Measurements from ENCODE around the gene NKD1.
"Not testable (repeated sequence)": the region's sequence is repeated elsewhere in the genome, so short reads cannot be mapped to it uniquely, and the experiment has no call there.

NKD1 gene

GRCh38 chr16:50573279-50573678 lies 25.1 kb downstream of the NKD1 start:
- CTCF ChIA-PET = no interaction called here
- TF ChIP-seq FOXM1 (IDR thresholded peaks at IDR 0.05; ENCODE audit: borderline replicate concordance) (no peak), L3MBTL2 (conservative IDR thresholded peaks at IDR 0.05) (no peak), SUZ12 (IDR thresholded peaks at IDR 0.05) (no peak), NFRKB (IDR thresholded peaks at IDR 0.05) (no peak), FOXK2 (IDR thresholded peaks at IDR 0.05) (no peak), HDGF (IDR thresholded peaks at IDR 0.05; ENCODE audit: borderline replicate concordance) (no peak)
- TF ChIP-seq, protein P1, sequence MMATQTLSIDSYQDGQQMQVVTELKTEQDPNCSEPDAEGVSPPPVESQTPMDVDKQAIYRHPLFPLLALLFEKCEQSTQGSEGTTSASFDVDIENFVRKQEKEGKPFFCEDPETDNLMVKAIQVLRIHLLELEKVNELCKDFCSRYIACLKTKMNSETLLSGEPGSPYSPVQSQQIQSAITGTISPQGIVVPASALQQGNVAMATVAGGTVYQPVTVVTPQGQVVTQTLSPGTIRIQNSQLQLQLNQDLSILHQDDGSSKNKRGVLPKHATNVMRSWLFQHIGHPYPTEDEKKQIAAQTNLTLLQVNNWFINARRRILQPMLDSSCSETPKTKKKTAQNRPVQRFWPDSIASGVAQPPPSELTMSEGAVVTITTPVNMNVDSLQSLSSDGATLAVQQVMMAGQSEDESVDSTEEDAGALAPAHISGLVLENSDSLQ (IDR thresholded peaks at IDR 0.05) = no peak
- DNase-seq (ENCODE audit: extremely low spot score) = no peak
- POLR2A ChIA-PET = no interaction called here

DNA sequence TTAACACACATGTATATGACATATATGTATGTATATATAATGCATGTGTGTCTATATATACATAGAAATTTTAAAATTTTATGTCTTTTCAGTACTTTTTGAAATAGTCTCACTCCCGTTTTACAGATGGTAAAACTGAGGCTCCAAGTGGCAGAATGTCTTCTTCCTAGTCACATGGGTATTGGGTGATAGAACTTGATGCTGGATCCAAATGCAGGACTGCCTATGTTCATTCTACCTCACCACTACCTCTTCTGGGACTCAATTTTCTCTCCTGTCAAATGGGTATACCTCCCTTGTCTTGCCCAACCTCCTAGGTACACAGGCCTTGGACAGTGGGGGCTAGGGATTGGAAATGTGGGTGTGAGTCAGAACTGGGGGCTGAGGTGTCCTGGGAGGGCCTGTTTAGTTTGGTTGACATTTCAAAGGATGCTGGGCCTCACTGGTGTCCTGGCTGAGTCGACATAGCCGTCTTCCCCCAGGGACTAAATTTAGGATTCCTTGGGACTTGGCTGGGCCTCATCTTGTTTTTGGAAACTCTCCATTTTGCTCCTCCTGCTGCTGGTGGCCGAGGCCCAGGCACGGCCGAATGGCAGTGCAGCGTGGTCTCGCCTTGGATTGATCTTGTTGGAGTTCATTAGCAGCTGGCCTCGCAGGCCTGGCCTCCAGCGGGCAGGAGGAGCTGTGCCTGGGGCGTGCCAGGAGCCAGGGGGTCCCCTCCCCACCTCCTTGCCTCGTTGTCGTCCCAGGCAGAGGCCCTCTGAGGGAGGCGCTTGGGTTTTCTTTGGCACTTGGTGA lies 25.9 kb downstream of the NKD1 start:
- DNase-seq (ENCODE audit: extremely low spot score) = no peak
- ChIA-PET CTCF (no interaction called here), POLR2A (no interaction called here)
- no peak for TF ChIP-seq LEF1 (IDR thresholded peaks at IDR 0.05; ENCODE audit: borderline replicate concordance)
- TF ChIP-seq FOXK2 (IDR thresholded peaks at IDR 0.05) = no peak

GRCh38 chr16:50574745-50575136 lies 26.5 kb downstream of the NKD1 start:
- TF ChIP-seq, protein P1 (IDR thresholded peaks at IDR 0.05) = no peak
- TF ChIP-seq FOXK2 (IDR thresholded peaks at IDR 0.05) (no peak), ELF4 (IDR thresholded peaks at IDR 0.05) (no peak), L3MBTL2 (conservative IDR thresholded peaks at IDR 0.05) (no peak), ZNF384 (IDR thresholded peaks at IDR 0.05) (no peak), FOXA1 (IDR thresholded peaks at IDR 0.05) (no peak), CTBP1 (IDR thresholded peaks at IDR 0.05; ENCODE audit: borderline replicate concordance) (no peak), SP1 (IDR thresholded peaks at IDR 0.05) (no peak), BHLHE40 (IDR thresholded peaks at IDR 0.05; ENCODE audit: borderline replicate concordance) (no peak), TARDBP (IDR thresholded peaks at IDR 0.05) (no peak), NFRKB (IDR thresholded peaks at IDR 0.05) (no peak), SUZ12 (IDR thresholded peaks at IDR 0.05) (no peak), HDGF (IDR thresholded peaks at IDR 0.05; ENCODE audit: borderline replicate concordance) (no peak)
- POLR2A ChIA-PET = no interaction called here
- CTCF ChIA-PET = no interaction called here
- DNase-seq (ENCODE audit: extremely low spot score) = no peak

- TF ChIP-seq ARNT (IDR thresholded peaks at IDR 0.05) (no peak), CTBP1 (IDR thresholded peaks at IDR 0.05; ENCODE audit: borderline replicate concordance) (no peak), SP1 (IDR thresholded peaks at IDR 0.05) (no peak), ELF4 (IDR thresholded peaks at IDR 0.05) (no peak), HDGF (IDR thresholded peaks at IDR 0.05; ENCODE audit: borderline replicate concordance) (no peak), L3MBTL2 (conservative IDR thresholded peaks at IDR 0.05) (no peak), TARDBP (IDR thresholded peaks at IDR 0.05) (no peak), FOXK2 (IDR thresholded peaks at IDR 0.05) (no peak), SUZ12 (IDR thresholded peaks at IDR 0.05) (no peak), ZNF384 (IDR thresholded peaks at IDR 0.05) (no peak)
- TF ChIP-seq, protein P1 (IDR thresholded peaks at IDR 0.05) = no peak
- POLR2A ChIA-PET = no interaction called here
- CTCF ChIA-PET = no interaction called here
- no peak for DNase-seq (ENCODE audit: extremely low spot score)
These were observed 27.5 kb downstream of the NKD1 start for GRCh38 chr16:50575743-50576142.

GRCh38 chr16:50576403-50577113 lies 28.4 kb downstream of the NKD1 start:
- no peak for TF ChIP-seq FOXA1 (IDR thresholded peaks at IDR 0.05)
- TF ChIP-seq ELF4 (IDR thresholded peaks at IDR 0.05) = no peak
- no peak for TF ChIP-seq L3MBTL2 (conservative IDR thresholded peaks at IDR 0.05)
- no peak for TF ChIP-seq ZNF384 (IDR thresholded peaks at IDR 0.05)
- TF ChIP-seq SP1 (IDR thresholded peaks at IDR 0.05) = no peak
- POLR2A ChIA-PET = no interaction called here
- no peak for DNase-seq (ENCODE audit: extremely low spot score)
- CTCF ChIA-PET = no interaction called here

- ChIA-PET CTCF (no interaction called here), POLR2A (no interaction called here)
- no peak for DNase-seq (ENCODE audit: extremely low spot score)
- TF ChIP-seq CTBP1 (IDR thresholded peaks at IDR 0.05; ENCODE audit: borderline replicate concordance) (no peak), NFRKB (IDR thresholded peaks at IDR 0.05) (no peak), LEF1 (IDR thresholded peaks at IDR 0.05; ENCODE audit: borderline replicate concordance) (no peak), FOXA1 (IDR thresholded peaks at IDR 0.05) (no peak), TARDBP (IDR thresholded peaks at IDR 0.05) (no peak), FOXK2 (IDR thresholded peaks at IDR 0.05) (no peak), ARNT (IDR thresholded peaks at IDR 0.05) (no peak), SP1 (IDR thresholded peaks at IDR 0.05) (no peak), ZNF384 (IDR thresholded peaks at IDR 0.05) (no peak), HDGF (IDR thresholded peaks at IDR 0.05; ENCODE audit: borderline replicate concordance) (no peak), L3MBTL2 (conservative IDR thresholded peaks at IDR 0.05) (no peak), BHLHE40 (IDR thresholded peaks at IDR 0.05; ENCODE audit: borderline replicate concordance) (no peak), FOXM1 (IDR thresholded peaks at IDR 0.05; ENCODE audit: borderline replicate concordance) (no peak), ELF4 (IDR thresholded peaks at IDR 0.05) (no peak), SUZ12 (IDR thresholded peaks at IDR 0.05) (no peak)
- TF ChIP-seq, protein P1 (IDR thresholded peaks at IDR 0.05) = no peak
These were observed 29.9 kb downstream of the NKD1 start for GRCh38 chr16:50578137-50578536.

DNA sequence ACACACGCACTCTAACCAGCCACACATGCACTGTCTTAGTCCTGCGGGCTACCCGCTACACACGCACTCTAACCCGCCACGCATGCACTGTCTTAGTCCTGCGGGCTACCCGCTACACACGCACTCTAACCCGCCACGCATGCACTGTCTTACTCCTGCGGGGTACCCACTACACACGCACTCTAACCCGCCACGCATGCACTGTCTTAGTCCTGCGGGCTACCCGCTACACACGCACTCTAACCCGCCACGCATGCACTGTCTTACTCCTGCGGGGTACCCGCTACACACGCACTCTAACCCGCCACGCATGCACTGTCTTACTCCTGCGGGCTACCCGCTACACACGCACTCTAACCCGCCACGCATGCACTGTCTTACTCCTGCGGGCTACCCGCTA lies 31.2 kb downstream of the NKD1 start:
- POLR2A ChIA-PET; CTCF ChIA-PET; DNase-seq (ENCODE audit: extremely low spot score): not testable (repeated sequence)
